GM21381 (cell line): ENCODE data around the gene TMEM198.

Experiments
- ATAC-seq: cut with Tn5 transposase; IDR thresholded peaks from one replicate; pipeline ENCODE4 v1.9.1; 2021; ENCODE audit warnings: mild to moderate bottlenecking, moderate library complexity; ENCODE audit not compliant: unreplicated experiment

TMEM198 gene

DNA sequence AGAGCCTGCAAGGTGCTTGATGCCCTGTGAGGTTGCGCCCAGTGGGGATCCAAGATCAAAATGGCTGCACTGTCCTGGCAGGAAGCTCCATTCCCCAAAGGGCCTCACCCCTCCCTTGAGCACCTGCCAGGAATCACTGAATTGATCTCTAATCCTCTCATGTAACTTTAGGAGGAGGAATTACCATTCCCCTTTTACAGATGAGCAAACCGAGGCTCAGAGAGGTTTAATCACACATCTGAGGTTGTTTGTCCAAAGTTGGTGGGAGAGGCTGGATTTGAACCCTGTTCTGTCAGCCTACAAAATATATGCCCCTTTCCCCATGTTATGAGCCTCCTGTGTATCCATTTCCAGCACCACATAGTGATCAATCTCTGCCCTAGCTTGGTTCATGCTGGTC is 19.0 kb upstream of the TMEM198 start:
- no peak for ATAC-seq

DNA sequence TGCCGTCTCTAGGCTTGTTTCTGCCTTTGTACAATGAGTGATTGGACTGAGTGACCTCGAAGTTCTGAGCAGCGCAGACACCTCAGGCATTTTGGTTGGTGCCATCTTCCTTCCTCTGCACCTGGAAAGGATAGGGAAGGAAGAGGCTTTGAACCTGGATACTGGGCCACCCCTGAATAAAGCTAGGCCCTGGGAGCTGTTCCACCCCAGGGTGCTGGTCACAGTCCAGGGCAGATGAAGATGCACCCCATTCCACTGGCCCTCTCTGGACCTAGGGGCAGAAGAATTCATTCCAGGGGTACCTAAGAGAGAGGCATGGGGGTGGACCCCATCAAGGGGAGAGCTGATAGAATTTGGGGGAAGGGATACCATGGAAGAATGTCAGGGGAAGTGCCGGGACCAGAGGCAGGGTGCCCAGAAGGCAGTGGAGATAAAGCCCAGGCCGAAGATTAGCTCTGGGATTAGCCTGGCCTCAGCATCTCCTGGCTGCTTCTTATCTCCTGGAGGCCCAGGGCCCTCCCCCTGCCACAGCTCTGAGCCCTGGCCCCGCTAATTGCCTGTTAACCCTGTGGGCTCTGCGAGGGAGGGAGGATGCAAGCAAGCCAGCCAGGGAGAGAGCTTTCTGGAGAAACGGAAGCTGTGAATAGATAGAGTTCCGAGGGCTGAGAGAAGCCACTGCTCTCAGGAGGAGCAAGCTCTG is 18.1 kb upstream of the TMEM198 start:
- ATAC-seq: no peak

DNA sequence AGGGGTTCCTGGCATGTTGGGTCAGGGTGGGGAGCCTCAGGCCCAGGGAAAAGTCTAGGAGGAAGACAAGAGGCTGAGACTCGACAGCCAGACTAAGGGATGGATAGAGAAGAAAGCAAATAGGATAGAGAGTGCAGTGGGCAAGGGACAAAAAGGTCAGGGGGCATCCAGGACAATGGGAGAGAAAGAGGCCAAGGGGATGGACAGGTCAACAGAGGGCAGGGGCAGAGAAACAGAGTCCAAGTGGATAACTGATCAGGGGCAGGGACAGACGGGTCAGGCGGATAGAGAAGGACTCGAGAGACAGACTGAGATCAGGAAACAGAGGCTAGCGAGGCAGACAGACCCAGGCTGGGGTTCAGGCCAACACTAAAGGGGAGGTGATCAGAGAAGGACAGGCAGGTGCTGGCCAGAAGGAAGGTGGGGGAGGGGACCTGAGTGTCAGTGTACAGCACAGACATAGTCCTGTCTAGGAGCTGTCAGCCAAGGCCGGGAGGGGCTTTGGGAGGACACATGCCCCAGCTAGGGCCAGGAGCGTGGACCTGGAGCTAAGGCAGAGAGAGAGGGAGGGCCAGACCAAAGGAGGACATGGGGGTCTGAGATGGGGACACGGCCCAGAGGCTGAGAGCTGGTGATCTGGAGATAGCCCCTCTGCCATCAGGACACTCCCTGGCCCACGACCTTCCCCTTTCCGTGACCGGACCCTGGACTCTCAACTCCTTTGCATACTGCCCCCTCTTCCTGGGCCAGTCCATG is 17.3 kb upstream of the TMEM198 start:
- ATAC-seq: no peak

DNA sequence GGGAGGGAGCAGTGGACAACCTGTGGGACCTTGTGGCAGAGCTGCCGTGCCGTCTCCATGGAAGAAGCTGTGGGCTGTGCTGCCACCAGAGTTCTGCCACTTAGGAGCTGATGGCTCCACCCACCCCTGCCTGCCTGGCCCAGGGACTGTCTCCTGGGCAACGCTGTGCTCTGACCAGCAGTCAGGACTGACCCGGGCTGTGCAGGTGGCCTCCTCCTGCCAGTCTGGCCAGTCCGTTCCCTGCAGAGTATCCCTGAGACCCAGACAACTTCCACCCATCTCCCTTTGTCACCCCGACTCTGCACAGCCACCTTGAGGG is 16.8 kb upstream of the TMEM198 start:
- ATAC-seq: no peak

DNA sequence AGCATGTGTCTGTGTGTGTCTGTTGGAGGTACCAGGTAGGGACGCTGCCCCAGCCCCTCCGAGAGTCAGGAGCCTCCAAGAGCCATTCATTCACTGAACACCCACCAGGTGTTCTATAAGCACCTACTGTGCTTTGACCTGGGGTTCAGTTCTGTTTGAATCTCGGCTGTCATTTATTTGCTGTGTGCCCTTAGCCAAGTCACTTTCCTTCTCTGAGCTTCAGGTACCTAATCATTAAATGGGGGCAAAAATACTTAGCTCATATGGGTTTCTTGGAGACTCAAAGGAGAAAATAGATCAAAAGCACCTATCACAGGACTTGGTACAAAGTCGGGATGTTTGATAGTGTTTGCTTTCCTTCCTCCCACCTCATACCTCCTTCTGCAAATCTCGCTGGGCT is 16.4 kb upstream of the TMEM198 start:
- ATAC-seq: no peak

DNA sequence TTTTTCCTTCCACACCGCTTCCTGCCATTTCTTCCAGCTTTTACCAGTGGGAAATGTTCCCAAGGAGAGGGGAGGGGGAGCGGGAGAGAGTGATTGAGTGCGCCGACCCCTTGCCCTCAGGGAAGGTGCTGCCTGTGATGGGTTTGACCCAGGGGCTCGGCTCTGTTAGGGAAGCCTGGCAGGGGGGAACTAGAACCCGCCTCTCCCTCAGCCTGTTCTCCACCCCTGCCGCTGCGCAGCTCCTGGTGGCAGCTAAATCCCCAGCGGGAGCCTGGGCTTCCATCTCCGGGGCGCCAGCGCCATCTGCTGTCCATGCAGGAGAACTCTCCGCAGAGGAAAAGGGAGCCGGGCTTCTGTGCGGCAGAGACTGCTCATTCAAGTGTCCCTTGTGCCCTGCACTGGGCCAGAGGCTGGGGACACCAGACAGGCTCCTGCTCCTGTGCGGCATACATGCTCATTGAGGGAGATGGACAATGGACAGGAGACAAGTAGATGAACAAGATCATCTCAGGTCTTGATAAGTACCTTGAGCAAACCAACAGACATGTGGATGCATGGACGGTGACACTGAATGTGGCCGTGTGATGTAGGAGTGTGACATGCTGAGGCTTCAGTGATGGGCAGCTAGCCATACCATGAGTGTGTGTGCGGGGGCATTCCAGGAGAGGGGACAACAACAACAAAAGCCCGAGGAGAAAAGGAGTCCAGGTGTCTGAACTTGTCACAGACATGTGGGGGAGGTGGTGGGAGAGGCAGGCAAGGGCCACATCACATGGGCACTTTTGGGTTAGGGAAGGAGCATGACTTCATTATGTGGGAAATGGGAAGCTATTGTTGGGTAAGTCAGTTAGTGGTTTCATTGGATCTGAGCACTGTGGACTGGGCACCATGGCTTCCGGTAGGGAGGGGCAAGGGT is 13.5 kb upstream of the TMEM198 start:
- peak; percentile 92 for ATAC-seq

DNA sequence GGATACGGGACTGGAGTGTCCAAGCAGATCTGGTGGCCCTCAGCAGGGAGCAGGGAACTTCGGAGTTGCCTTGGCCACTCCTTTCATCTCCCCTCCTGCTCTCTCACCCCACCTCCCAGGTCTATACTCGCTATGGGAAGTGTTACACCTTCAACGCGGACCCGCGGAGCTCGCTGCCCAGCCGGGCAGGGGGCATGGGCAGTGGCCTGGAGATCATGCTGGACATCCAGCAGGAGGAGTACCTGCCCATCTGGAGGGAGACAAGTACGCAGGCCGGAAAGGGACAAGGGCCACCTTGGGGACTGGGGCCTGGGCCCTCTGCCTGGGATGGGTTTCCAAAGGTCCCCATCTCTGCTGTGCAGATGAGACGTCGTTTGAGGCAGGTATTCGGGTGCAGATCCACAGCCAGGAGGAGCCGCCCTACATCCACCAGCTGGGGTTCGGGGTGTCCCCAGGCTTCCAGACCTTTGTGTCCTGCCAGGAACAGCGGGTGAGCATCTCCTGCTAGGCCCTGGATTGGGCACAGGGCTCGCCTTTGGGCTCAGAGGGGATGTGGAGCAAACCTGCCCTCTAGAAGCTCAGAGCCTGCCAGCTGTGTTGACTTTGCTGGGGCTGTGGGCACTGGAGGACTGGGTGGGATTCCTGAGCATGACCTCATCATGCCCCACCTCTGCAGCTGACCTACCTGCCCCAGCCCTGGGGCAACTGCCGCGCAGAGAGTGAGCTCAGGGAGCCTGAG is 12.0 kb upstream of the TMEM198 start:
- no peak for ATAC-seq

DNA sequence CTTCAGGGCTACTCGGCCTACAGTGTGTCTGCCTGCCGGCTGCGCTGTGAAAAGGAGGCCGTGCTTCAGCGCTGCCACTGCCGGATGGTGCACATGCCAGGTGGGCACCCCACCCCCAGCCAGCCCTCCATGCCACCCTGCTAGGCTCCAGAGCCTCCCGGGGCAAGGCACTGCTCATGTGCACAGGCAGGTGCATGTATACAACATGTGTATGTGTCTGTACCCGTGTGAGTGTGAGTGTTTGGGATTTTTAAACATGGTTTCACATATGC is 11.5 kb upstream of the TMEM198 start:
- no peak for ATAC-seq

DNA sequence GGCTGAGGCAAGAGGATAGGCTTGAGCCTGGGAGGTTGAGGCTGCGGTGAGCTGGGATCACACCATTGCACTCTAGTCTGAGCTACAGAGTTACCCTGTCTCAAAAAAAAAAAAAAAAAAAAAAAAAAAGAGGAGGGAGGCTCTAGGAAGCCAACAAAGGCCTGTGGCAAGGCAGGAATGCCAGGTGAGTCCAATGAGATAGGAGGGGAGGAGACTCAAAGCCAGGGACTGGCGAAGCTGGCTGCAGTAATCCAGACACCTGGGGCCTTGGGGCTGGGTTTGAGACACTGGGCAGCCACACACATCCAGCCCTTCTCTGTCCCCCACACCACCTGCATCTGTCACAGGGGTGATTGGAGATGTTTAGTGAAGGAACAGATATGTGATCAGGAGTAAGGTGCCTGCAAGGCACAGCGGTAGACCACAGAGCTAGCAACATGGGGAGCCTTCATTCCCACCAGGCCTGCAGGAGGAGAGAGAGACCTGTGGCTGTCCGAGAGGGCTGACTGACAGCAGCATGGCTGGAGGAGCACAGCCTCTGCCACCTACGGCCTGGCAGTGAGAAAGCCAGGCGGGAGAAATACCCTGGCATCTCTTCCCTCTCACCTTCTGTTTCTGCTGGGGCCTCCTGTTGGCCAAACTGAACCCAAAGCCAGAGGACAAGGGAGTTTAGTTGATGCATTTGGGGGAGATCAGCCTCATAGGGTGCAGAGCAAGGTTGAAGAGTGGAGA is 9.7 kb upstream of the TMEM198 start:
- no peak for ATAC-seq

DNA sequence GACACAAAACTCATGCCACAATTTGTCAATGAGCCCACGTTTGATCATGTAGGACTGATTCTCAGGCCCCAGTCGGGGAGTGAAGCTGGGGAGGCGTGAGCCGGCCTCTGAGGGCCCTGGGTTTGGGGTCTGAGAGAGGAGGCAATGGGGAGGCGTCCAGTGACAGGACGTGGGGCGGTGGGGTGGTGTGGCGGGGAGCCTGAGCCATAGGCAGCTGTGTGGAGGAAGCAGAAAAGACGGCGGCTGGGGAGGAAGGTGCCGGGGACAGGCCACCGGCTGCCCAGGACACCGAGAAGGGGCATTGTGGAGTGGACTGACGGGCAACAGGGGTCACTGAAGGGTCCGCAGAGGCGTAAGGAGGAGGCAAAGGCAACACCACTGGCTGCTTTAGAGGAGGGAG is 7.4 kb upstream of the TMEM198 start:
- ATAC-seq: no peak

DNA sequence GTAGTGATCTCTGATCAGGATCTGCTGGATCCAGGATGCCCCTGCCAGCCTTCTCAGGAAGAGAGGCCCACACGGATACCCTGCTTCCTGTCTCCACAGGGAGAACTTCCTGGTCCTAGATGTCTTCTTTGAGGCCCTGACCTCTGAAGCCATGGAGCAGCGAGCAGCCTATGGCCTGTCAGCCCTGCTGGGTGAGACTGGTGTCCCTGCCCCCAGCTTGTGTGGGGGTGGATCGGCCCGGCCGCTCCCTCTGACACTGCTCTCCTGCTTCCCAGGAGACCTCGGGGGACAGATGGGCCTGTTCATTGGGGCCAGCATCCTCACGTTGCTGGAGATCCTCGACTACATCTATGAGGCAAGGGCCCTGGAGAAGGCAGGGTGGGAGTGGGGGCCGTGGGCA is 6.9 kb upstream of the TMEM198 start:
- no peak for ATAC-seq

DNA sequence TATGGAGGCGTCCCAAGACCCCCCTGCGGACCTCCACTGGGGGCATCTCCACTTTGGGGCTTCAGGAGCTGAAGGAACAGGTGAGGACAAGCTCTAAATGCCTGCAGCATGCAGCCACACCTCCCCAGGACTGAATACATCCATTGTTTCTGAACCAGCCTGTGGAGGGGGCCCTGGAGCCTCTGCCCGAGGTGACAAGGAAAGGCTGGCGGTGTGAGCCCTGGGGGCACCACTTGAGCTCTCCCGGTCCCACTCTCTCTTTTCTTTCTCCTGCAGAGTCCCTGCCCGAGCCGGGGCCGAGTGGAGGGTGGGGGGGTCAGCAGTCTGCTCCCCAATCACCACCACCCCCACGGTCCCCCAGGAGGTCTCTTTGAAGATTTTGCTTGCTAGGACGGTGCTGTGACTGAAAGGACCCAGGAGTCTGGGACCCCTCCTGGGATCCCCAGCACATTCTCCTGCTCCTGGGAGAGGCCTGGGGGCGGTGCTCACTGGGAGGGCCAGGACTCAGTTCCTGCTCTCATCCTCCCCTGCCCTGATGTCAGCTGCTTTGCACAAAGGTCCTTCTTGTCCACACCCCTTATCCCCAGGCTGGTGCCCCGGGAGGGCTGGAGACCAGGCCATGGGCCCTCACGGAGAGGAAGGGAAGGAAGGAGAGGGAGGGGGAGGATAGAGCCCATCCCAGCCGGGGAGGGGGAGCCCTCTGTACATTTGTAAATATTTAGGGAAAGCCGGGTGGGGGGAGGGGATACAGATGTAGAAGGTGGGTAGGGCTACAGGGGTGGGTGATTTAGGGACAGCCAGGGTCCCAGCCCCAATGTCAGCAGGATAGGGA is 6.0 kb upstream of the TMEM198 start:
- no peak for ATAC-seq

DNA sequence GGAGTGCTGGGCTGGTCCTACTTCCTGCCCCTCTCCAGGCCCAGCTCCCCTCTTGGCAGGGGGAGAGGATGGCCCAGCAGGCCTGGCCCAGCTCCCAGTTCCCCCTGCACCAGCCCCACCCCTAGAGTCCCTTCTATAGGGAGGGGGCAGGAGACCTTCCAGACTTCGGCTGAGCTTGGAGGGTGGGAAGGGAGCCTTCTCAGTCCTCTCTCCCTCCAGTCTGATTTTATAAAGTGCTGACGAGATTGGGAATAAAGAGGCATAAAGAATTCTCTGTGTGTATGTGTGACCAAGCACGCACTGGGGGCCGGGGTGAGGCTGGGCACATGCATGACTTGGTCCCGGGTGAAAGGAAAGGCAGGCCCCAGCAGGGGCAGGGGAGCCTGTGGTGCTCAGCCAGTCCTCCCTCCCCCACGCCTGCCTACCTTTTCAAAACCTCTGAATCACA is 5.3 kb upstream of the TMEM198 start:
- no peak for ATAC-seq

DNA sequence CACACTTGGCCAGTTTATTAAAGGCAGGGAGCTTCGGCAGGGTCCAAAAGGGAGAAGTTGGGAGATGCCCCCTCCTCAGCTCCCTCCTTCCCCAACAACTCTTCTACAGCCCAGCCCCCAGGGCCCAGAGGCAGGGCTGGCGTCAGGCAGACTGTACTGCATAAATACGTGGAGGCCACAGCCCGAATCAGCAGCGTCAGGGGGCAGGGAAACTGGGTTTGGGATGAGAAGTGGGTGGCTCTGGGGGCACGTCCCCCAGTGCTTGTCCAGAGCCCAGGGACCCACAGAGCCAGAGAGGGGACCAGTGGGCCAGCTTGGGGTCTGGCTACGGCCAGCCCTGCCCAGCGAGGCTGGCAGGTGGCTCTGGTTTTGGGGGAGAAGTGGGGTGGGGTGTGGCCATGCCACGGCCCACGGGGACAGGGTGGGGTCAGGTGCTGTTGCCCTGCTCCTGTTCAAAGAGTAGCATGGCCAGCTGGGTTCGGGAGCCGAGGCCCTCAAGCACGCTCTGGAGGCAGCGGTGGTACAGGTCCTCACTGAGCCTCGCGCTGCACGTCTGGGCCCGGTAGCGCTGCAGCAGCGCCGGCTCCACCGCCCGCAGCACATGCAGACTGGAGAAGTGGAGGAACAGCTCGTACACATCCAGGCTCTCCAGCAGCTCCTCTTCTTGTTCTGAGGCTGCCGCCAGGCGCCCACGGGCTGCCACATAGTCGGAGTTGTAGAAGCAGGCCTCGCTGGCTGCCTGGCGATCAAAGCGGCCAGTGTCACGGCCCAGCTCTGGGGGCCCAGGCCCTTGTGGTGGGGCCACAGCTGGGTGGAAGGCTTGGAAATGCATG is 4.7 kb upstream of the TMEM198 start:
- no peak for ATAC-seq

DNA sequence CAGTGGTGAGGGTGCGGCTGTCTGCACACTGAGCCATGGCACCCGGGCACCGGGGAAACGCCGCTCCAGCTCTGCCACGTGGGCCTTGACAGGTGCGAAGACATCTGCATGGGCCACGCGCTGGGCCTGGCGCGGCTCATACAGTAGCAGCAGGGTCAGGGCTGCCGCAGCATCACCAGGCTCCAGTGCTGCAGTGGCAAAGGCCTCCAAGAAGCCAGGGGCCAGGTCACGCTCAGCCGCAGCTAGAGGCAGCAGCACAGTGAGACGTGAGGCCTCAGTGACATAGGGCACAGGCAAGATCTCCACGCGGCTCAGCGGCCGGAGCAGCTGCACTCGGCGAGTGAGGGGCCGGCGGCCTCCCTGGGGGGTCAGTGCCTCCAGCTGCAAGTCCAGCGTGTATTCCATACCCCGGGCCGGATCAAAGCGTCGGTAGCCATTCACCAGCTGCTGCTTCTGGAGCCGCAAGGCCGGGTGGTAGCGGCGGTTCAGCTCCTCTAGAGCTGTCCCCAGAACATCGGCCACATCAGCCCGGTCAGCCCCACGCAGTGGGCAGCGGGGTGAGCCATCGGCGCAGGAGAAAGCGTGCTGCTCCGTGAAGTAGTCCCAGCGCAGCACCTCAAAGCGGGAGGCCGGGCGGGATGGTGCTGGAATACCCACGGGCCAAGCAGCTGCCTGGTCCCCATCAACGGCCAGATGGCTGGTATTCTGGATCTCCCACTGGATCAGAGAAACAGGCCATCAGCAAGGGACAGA is 3.7 kb upstream of the TMEM198 start:
- no peak for ATAC-seq

DNA sequence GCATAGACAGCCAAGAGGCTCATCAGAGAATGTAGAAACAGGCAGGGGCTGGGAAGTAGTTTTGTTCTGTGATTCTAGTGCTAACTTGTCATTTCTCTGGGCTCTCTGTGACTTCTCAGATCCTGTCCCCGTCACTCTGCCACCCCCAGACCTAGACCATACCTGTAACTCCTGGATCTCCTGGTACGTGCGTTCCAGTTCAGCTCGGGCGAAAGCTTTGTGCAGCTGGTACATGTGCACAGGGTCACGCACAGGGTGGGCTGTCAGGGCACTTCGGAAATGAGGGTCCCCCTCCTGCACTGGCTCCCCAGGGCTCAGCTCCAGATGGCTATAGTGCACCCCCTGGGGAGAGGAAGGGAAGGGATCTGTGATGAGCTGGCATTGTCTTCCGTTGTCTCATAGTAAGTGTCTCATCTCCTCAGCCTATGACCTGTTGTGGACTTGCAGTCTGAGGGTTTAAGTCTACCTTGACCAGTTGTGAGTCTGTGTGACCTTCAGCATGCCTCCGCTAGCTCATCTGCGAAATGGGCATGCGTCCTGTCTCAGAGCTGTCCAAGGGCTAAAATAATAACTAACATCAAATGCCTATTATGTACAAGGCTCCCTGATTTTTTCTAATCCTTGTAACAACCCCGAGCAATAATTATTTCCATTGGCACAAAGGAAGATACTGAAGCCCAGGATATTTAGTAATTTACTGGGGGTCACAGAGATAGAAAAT is 2.9 kb upstream of the TMEM198 start:
- ATAC-seq: no peak

DNA sequence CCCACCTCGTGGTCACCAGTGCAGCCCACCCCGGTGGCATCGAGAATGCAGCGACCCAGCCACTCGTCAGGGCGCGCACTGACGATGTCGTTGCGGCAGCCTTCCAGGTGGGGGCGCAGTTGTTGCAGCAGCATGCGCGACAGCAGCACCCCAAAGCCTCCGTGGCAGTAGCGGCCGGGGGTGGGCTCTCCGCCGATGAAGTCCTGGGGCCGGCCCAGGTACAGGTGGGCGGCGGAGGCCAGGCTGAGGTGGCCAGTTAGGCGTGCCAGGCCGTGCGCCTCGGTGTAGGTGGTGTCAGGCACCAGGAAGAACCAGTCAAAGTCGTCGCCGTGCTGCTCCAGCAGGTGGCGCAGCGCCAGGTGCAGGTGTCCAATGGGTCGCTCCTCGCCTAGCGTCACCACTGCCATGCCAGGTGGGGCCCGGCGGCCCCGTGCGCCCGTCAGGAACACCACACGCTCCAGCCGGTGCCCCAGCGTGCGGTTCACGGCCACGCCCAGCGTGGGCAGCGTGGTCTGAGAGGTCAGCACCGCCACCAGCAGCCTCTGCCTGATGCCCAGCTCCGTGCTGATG is 2.1 kb upstream of the TMEM198 start:
- ATAC-seq: peak; percentile 44
